Measurements from ENCODE around the gene ENAH. TPM values are rescaled to one million over a fixed set of nuclear protein-coding genes. Genes with fewer than 3 reads are reported as not detected.

The ENAH gene
- total RNA-seq, 1 experiment from 2014 or later = 420 TPM

DNA sequence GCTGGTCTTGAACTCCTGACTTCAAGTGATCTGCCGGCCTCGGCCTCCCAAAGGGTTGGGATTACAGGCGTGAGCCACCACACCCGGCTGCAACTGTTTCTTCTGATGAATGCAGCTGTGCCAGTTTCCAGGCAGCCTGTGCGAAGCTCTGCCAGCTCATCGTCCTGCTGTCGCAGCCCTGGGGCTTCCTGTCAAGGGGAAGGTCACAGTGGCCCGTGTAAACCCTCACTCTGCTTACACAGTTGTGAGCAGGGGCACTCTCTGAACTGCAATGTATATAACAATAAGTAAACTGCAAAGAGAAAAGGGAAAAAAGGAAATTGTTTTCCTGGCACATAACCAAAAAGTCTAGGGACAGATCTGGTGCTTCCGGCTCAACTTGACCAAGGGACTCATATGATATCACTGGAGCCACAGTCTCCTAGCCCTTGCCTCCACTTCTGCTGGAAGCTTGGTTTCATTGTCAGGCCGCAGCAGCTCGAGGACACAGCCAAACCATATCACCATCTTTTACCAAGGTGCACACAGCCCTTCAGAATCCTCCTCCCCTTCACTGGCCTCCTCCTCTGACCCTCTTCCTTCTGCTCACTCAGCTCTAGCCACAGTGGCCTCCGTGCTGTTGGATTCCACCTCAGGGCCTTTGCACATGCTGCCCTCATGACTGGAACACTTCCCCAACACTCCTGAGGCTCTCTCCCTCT, 202.3 kb downstream of the ENAH start:
- peaks cover 61% of the 10 kb centered on the region for H3K4me1 Mint-ChIP-seq (ENCODE audit: insufficient read depth, unreplicated experiment)
- CTCF ChIA-PET = interaction anchor here (0.6 to 4.2 kb wide), 7 partner anchors 10 to 549 kb away, joined by 3 to 29 read pairs (median 4); no protein-coding TSS in a partner anchor

GRCh38 chr1:225449774-225450173, 203.1 kb downstream of the ENAH start:
- DNase-seq (ENCODE audit: unreplicated experiment) = no peak
- peak overlapping the region; percentile 70 for H3K27ac Mint-ChIP-seq (ENCODE audit: low read depth, unreplicated experiment)
- BruUV-seq (replicated peaks) = no TSS peak
- no peaks in the 10 kb centered on the region for H3K9me3 Mint-ChIP-seq (ENCODE audit: unreplicated experiment)
- peaks cover 11% of the 10 kb centered on the region for H3K36me3 Mint-ChIP-seq (ENCODE audit: insufficient read depth, unreplicated experiment)
- TF ChIP-seq, protein P1, sequence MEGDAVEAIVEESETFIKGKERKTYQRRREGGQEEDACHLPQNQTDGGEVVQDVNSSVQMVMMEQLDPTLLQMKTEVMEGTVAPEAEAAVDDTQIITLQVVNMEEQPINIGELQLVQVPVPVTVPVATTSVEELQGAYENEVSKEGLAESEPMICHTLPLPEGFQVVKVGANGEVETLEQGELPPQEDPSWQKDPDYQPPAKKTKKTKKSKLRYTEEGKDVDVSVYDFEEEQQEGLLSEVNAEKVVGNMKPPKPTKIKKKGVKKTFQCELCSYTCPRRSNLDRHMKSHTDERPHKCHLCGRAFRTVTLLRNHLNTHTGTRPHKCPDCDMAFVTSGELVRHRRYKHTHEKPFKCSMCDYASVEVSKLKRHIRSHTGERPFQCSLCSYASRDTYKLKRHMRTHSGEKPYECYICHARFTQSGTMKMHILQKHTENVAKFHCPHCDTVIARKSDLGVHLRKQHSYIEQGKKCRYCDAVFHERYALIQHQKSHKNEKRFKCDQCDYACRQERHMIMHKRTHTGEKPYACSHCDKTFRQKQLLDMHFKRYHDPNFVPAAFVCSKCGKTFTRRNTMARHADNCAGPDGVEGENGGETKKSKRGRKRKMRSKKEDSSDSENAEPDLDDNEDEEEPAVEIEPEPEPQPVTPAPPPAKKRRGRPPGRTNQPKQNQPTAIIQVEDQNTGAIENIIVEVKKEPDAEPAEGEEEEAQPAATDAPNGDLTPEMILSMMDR (IDR thresholded peaks at IDR 0.05; ENCODE audit: unreplicated experiment) = no peak
- H3K4me3 Mint-ChIP-seq (ENCODE audit: unreplicated experiment) = peak overlapping the region; percentile 19
- peaks cover 64% of the 10 kb centered on the region for H3K4me1 Mint-ChIP-seq (ENCODE audit: insufficient read depth, unreplicated experiment)
- POLR2A ChIA-PET = interaction anchor here (0.7 to 20.7 kb wide), 15 partner anchors 10 to 550 kb away, joined by 3 to 611 read pairs (median 4); partner anchors contain the start of genes LBR and SDE2
- no peaks in the 10 kb centered on the region for H3K27me3 Mint-ChIP-seq (ENCODE audit: insufficient read depth, unreplicated experiment)
- intact Hi-C loops (cut with micrococcal nuclease) = loop anchor here (1.0 kb wide), 1 partner anchor 9 kb away; no protein-coding TSS in a partner anchor
- CTCF ChIA-PET = interaction anchor here (0.6 to 4.2 kb wide), 13 partner anchors 11 to 937 kb away, joined by 3 to 29 read pairs (median 4); no protein-coding TSS in a partner anchor

More for the DNA sequence above, 202.3 kb downstream of the ENAH start:
- TF ChIP-seq, protein P1 (IDR thresholded peaks at IDR 0.05; ENCODE audit: unreplicated experiment) = no peak
- peak; percentile 38 for DNase-seq (ENCODE audit: unreplicated experiment)
- BruUV-seq (replicated peaks) = no TSS peak
- H3K36me3 Mint-ChIP-seq (ENCODE audit: insufficient read depth, unreplicated experiment) = peaks cover 11% of the 10 kb centered on the region
- intact Hi-C loops (cut with micrococcal nuclease) = no loop called here
- POLR2A ChIA-PET = interaction anchor here (0.7 to 20.7 kb wide), 7 partner anchors 10 to 612 kb away, joined by 3 to 611 read pairs (median 4); partner anchors contain the start of genes H3-3A and LBR
- no peaks in the 10 kb centered on the region for H3K9me3 Mint-ChIP-seq (ENCODE audit: unreplicated experiment)
- H3K27ac Mint-ChIP-seq (ENCODE audit: low read depth, unreplicated experiment) = no peak overlapping the region
- H3K4me3 Mint-ChIP-seq (ENCODE audit: unreplicated experiment) = no peak overlapping the region
- H3K27me3 Mint-ChIP-seq (ENCODE audit: insufficient read depth, unreplicated experiment) = no peaks in the 10 kb centered on the region

GRCh38 chr1:225449261-225449660, 203.7 kb downstream of the ENAH start:
- no TSS peak for BruUV-seq (replicated peaks)
- peaks cover 60% of the 10 kb centered on the region for H3K4me1 Mint-ChIP-seq (ENCODE audit: insufficient read depth, unreplicated experiment)
- peak; percentile 100 for DNase-seq (ENCODE audit: unreplicated experiment)
- no peaks in the 10 kb centered on the region for H3K27me3 Mint-ChIP-seq (ENCODE audit: insufficient read depth, unreplicated experiment)
- no peaks in the 10 kb centered on the region for H3K9me3 Mint-ChIP-seq (ENCODE audit: unreplicated experiment)
- TF ChIP-seq, protein P1 (IDR thresholded peaks at IDR 0.05; ENCODE audit: unreplicated experiment) = no peak
- ChIA-PET POLR2A (interaction anchor here (0.7 to 20.7 kb wide), 20 partner anchors 9 to 616 kb away, joined by 3 to 611 read pairs (median 4); partner anchors contain the start of genes LBR and SDE2), CTCF (interaction anchor here (0.6 to 4.2 kb wide), 15 partner anchors 9 to 936 kb away, joined by 3 to 29 read pairs (median 4); no protein-coding TSS in a partner anchor)
- peak overlapping the region; percentile 19 for H3K4me3 Mint-ChIP-seq (ENCODE audit: unreplicated experiment)
- intact Hi-C loops (cut with micrococcal nuclease) = loop anchor here (1.0 kb wide), 1 partner anchor 9 kb away; no protein-coding TSS in a partner anchor
- peak overlapping the region; percentile 70 for H3K27ac Mint-ChIP-seq (ENCODE audit: low read depth, unreplicated experiment)
- peaks cover 14% of the 10 kb centered on the region for H3K36me3 Mint-ChIP-seq (ENCODE audit: insufficient read depth, unreplicated experiment)

DNA sequence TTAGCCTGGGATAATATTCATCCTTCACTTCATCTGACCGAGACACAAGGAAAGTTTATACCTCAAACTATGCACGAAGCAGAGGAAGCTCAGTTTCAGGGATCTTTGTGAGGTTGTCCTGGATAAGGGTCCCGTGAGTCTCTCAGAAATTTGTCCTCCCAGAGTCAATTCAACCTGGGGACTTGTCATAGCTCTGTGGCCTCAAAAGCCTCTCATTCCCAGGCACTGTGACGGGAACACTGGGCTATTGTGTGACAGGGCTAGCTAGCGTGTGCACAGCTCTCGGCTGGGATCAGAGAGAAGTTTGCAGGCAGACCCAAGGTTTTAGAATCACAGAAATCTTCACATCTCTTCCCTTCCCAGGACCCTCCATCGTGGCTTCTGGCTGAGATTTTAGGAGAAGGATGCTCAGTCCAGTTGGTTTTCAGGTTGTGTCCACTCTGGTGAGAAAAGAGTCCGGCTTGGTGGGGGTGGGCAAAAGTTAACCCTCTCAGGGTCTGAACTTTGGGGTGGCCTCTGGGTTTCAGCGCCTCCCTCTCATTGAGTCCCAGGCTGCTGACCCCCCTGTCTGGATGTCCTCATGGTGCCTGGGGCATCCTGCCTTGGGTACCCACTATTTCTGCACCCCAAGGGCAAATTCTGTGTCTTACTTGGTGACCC, 204.6 kb downstream of the ENAH start:
- Mint-ChIP-seq H3K4me3 (ENCODE audit: unreplicated experiment) (no peak overlapping the region), H3K27ac (ENCODE audit: low read depth, unreplicated experiment) (peak overlapping the region; percentile 18), H3K9me3 (ENCODE audit: unreplicated experiment) (no peaks in the 10 kb centered on the region), H3K36me3 (ENCODE audit: insufficient read depth, unreplicated experiment) (peaks cover 15% of the 10 kb centered on the region), H3K27me3 (ENCODE audit: insufficient read depth, unreplicated experiment) (no peaks in the 10 kb centered on the region), H3K4me1 (ENCODE audit: insufficient read depth, unreplicated experiment) (peaks cover 50% of the 10 kb centered on the region)
- no peak for DNase-seq (ENCODE audit: unreplicated experiment)
- ChIA-PET POLR2A (interaction anchor here (0.6 to 20.7 kb wide), 10 partner anchors 10 to 617 kb away, joined by 3 to 611 read pairs (median 3); partner anchors contain the start of gene LBR), CTCF (interaction anchor here (0.6 to 4.2 kb wide), 9 partner anchors 8 to 935 kb away, joined by 3 to 29 read pairs (median 4); no protein-coding TSS in a partner anchor)
- TF ChIP-seq, protein P1 (IDR thresholded peaks at IDR 0.05; ENCODE audit: unreplicated experiment) = no peak
- intact Hi-C loops (cut with micrococcal nuclease) = no loop called here
- no TSS peak for BruUV-seq (replicated peaks)

Measured in MCF 10A (cell line).